ENCODE measurements around the gene RAB13. TPM values are rescaled to one million over a fixed set of nuclear protein-coding genes. Genes with fewer than 3 reads are reported as not detected.
"Not testable (repeated sequence)": the region's sequence is repeated elsewhere in the genome, so short reads cannot be mapped to it uniquely, and the experiment has no call there.

The RAB13 gene
- total RNA-seq, 1 donor from 2014 or later: 91.5 TPM

- H3K36me3 Mint-ChIP-seq (ENCODE audit: low read depth): peaks cover 8% of the 10 kb centered on the region
- peaks cover 31% of the 10 kb centered on the region for H3K4me1 Mint-ChIP-seq
- DNase-seq (ENCODE audit: low read depth, low spot score): no peak
- H3K4me3 Mint-ChIP-seq: peak overlapping the region; percentile 98
- H3K9me3 Mint-ChIP-seq: no peaks in the 10 kb centered on the region
- no peak for TF ChIP-seq CTCF (conservative IDR thresholded peaks at IDR 0.05)
- H3K27me3 Mint-ChIP-seq (ENCODE audit: low read depth): no peaks in the 10 kb centered on the region
- no peak overlapping the region for H3K27ac Mint-ChIP-seq (ENCODE audit: unreplicated experiment)
Measured at GRCh38 chr1:153984123-153984894, 1.8 kb downstream of the RAB13 start.

GRCh38 chr1:153981735-153982134 lies 4.4 kb downstream of the RAB13 start:
- H3K9me3 Mint-ChIP-seq; H3K27me3 Mint-ChIP-seq (ENCODE audit: low read depth); DNase-seq (ENCODE audit: low read depth, low spot score); H3K27ac Mint-ChIP-seq (ENCODE audit: unreplicated experiment); H3K36me3 Mint-ChIP-seq (ENCODE audit: low read depth): not testable (repeated sequence)
- peaks cover 48% of the 10 kb centered on the region for H3K4me1 Mint-ChIP-seq
- peak overlapping the region; percentile 31 for H3K4me3 Mint-ChIP-seq

GRCh38 chr1:153979091-153979490 lies 7.0 kb downstream of the RAB13 start:
- not testable (repeated sequence) for H3K27me3 Mint-ChIP-seq (ENCODE audit: low read depth); H3K9me3 Mint-ChIP-seq; DNase-seq (ENCODE audit: low read depth, low spot score); H3K27ac Mint-ChIP-seq (ENCODE audit: unreplicated experiment)
- peaks cover 36% of the 10 kb centered on the region for H3K4me1 Mint-ChIP-seq
- H3K4me3 Mint-ChIP-seq: peak overlapping the region; percentile 100
- peaks cover 16% of the 10 kb centered on the region for H3K36me3 Mint-ChIP-seq (ENCODE audit: low read depth)

GRCh38 chr1:153978274-153978909 lies 7.7 kb downstream of the RAB13 start:
- peak overlapping the region; percentile 100 for H3K4me3 Mint-ChIP-seq
- H3K36me3 Mint-ChIP-seq (ENCODE audit: low read depth): peaks cover 16% of the 10 kb centered on the region
- peak overlapping the region; percentile 96 for H3K27ac Mint-ChIP-seq (ENCODE audit: unreplicated experiment)
- TF ChIP-seq CTCF (conservative IDR thresholded peaks at IDR 0.05): no peak
- H3K27me3 Mint-ChIP-seq (ENCODE audit: low read depth): no peaks in the 10 kb centered on the region
- peaks cover 36% of the 10 kb centered on the region for H3K4me1 Mint-ChIP-seq
- no peaks in the 10 kb centered on the region for H3K9me3 Mint-ChIP-seq
- DNase-seq (ENCODE audit: low read depth, low spot score): no peak

GRCh38 chr1:153977250-153978240 lies 8.6 kb downstream of the RAB13 start, which contains the start of gene JTB:
JTB (minus strand) TSS chr1:153977674; CDS start chr1:153977252, 422 bp downstream.
- Mint-ChIP-seq H3K27ac (ENCODE audit: unreplicated experiment) (peak within 1 kb of the TSS; percentile 96), H3K4me1 (peaks cover 36% of the 10 kb centered on the region), H3K9me3 (no peaks in the 10 kb centered on the region), H3K27me3 (ENCODE audit: low read depth) (no peaks in the 10 kb centered on the region), H3K4me3 (peak within 1 kb of the TSS; percentile 100), H3K36me3 (ENCODE audit: low read depth) (peaks cover 12% of the 10 kb centered on the region)
- peak; percentile 75 for DNase-seq (ENCODE audit: low read depth, low spot score)
- peak; percentile 23 for TF ChIP-seq CTCF (conservative IDR thresholded peaks at IDR 0.05)

GRCh38 chr1:153976819-153977249 lies 9.3 kb downstream of the RAB13 start:
- Mint-ChIP-seq H3K9me3 (no peaks in the 10 kb centered on the region), H3K36me3 (ENCODE audit: low read depth) (peaks cover 10% of the 10 kb centered on the region), H3K4me3 (peak overlapping the region; percentile 100), H3K27me3 (ENCODE audit: low read depth) (no peaks in the 10 kb centered on the region), H3K27ac (ENCODE audit: unreplicated experiment) (peak overlapping the region; percentile 92), H3K4me1 (peaks cover 36% of the 10 kb centered on the region)
- TF ChIP-seq CTCF (conservative IDR thresholded peaks at IDR 0.05): no peak
- no peak for DNase-seq (ENCODE audit: low read depth, low spot score)

Measured in neural crest cell (in vitro differentiated cells).